Measurements from ENCODE around the gene TCF12.
A peak's percentile ranks its signal among the peaks of the same experiment; 100 is the strongest.
"Not testable (repeated sequence)": the region's sequence is repeated elsewhere in the genome, so short reads cannot be mapped to it uniquely, and the experiment has no call there.

The TCF12 gene

GRCh38 chr15:57152666-57153539 is 234.5 kb downstream of the TCF12 start:
- no peak for FAIRE-seq

GRCh38 chr15:57156210-57156884 is 237.9 kb downstream of the TCF12 start:
- FAIRE-seq (no peak), DNase-seq (ENCODE audit: insufficient read length, low spot score) (no peak)

More at GRCh38 chr15:57152666-57153539, 234.5 kb downstream of the TCF12 start:
- no peak for DNase-seq (ENCODE audit: insufficient read length, low spot score)

GRCh38 chr15:57158589-57158988 is 240.1 kb downstream of the TCF12 start:
- no peak for DNase-seq (ENCODE audit: insufficient read length, low spot score)
- FAIRE-seq: peak; percentile 52

GRCh38 chr15:57158997-57159668 is 240.7 kb downstream of the TCF12 start:
- no peak for DNase-seq (ENCODE audit: insufficient read length, low spot score)
- no peak for FAIRE-seq

GRCh38 chr15:57159767-57160166 is 241.3 kb downstream of the TCF12 start:
- DNase-seq (ENCODE audit: insufficient read length, low spot score): no peak
- no peak for FAIRE-seq

GRCh38 chr15:57160823-57161560 is 242.5 kb downstream of the TCF12 start:
- FAIRE-seq: no peak
- DNase-seq (ENCODE audit: insufficient read length, low spot score): peak; percentile 45

GRCh38 chr15:57164251-57164650 is 245.8 kb downstream of the TCF12 start:
- not testable (repeated sequence) for FAIRE-seq; DNase-seq (ENCODE audit: insufficient read length, low spot score)

GRCh38 chr15:57165992-57166391 is 247.5 kb downstream of the TCF12 start:
- no peak for DNase-seq (ENCODE audit: insufficient read length, low spot score)
- no peak for FAIRE-seq

GRCh38 chr15:57167821-57168395 is 249.5 kb downstream of the TCF12 start:
- FAIRE-seq (no peak), DNase-seq (ENCODE audit: insufficient read length, low spot score) (no peak)

- FAIRE-seq: no peak
- no peak for DNase-seq (ENCODE audit: insufficient read length, low spot score)
Observed at GRCh38 chr15:57169643-57170042, 251.2 kb downstream of the TCF12 start.

- no peak for FAIRE-seq
- DNase-seq (ENCODE audit: insufficient read length, low spot score): no peak
Observed at GRCh38 chr15:57171426-57171825, 253.0 kb downstream of the TCF12 start.

GRCh38 chr15:57172925-57173324 is 254.5 kb downstream of the TCF12 start:
- DNase-seq (ENCODE audit: insufficient read length, low spot score): no peak
- FAIRE-seq: no peak

- FAIRE-seq: no peak
Observed at GRCh38 chr15:57183041-57183440, 264.6 kb downstream of the TCF12 start.

GRCh38 chr15:57183614-57184344 is 265.3 kb downstream of the TCF12 start:
- no peak for DNase-seq (ENCODE audit: insufficient read length, low spot score)
- no peak for FAIRE-seq

More at GRCh38 chr15:57183041-57183440, 264.6 kb downstream of the TCF12 start:
- DNase-seq (ENCODE audit: insufficient read length, low spot score): no peak

GRCh38 chr15:57184502-57184901 is 266.1 kb downstream of the TCF12 start:
- FAIRE-seq: no peak
- DNase-seq (ENCODE audit: insufficient read length, low spot score): no peak

GRCh38 chr15:57185507-57186074 is 267.1 kb downstream of the TCF12 start:
- no peak for DNase-seq (ENCODE audit: insufficient read length, low spot score)
- FAIRE-seq: no peak

GRCh38 chr15:57189466-57189865 is 271.0 kb downstream of the TCF12 start:
- FAIRE-seq (no peak), DNase-seq (ENCODE audit: insufficient read length, low spot score) (no peak)

- DNase-seq (ENCODE audit: insufficient read length, low spot score): no peak
- no peak for FAIRE-seq
Observed at GRCh38 chr15:57190208-57190607, 271.8 kb downstream of the TCF12 start.

- no peak for FAIRE-seq
- no peak for DNase-seq (ENCODE audit: insufficient read length, low spot score)
Observed at GRCh38 chr15:57193161-57193560, 274.7 kb downstream of the TCF12 start.

All from HTR-8/SVneo (cell line).